ENCODE data around the gene PURA. TPM values are rescaled to one million over a fixed set of nuclear protein-coding genes. Genes with fewer than 3 reads are reported as not detected.
A peak's percentile ranks its signal among the peaks of the same experiment; 100 is the strongest.

Gene PURA
- total and polyA plus RNA-seq, 2 of the 13 experiments (the other 11 are each of a cell fraction or from before 2014, with no cell fraction given), result 2.0 to 5.0 TPM

DNA sequence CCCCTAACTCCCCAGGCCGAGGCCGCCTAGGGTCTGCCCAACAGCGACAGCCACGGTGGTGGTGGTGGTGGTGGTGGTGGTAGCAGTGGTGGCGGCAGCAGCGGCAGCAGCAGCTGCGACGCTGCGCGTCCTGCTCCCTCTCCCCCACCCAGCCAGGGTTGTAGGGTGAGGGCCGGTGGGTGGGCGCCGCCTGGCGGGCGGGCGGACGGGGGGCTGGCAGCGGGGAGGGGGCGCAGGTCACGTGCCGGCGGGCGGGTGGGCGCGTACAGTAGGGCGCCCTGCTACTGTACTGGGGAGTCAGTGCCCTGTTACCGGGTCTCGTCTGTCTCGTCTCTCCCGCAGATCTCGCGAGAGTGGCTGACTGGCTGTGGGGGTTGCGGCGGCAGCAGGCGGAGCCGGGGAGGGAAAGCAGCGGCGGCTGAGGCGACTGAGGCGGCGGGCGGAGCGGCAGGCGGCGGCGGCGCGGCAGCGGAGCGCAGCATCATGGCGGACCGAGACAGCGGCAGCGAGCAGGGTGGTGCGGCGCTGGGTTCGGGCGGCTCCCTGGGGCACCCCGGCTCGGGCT, at the start of gene PURA (continued):
- TF ChIP-seq ZFP1 (CRISPR knock-in tag; IDR thresholded peaks at IDR 0.05), result no peak; the same call in 1 of the 2 replicates
- no peak for TF ChIP-seq FIP1L1 (IDR thresholded peaks at IDR 0.05; ENCODE audit: borderline replicate concordance, insufficient read depth, low read depth, low read length)
- TF ChIP-seq ZNF432 (CRISPR knock-in tag; IDR thresholded peaks at IDR 0.05; ENCODE audit: borderline replicate concordance), result no peak
- TF ChIP-seq KAT2B (IDR thresholded peaks at IDR 0.05; ENCODE audit: borderline replicate concordance, low read depth, low read length), result no peak
- TF ChIP-seq, protein P1, sequence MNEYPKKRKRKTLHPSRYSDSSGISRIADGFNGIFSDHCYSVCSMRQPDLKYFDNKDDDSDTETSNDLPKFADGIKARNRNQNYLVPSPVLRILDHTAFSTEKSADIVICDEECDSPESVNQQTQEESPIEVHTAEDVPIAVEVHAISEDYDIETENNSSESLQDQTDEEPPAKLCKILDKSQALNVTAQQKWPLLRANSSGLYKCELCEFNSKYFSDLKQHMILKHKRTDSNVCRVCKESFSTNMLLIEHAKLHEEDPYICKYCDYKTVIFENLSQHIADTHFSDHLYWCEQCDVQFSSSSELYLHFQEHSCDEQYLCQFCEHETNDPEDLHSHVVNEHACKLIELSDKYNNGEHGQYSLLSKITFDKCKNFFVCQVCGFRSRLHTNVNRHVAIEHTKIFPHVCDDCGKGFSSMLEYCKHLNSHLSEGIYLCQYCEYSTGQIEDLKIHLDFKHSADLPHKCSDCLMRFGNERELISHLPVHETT (CRISPR knock-in tag; conservative IDR thresholded peaks at IDR 0.05), result peak; percentile 64; the same call in 1 of the 2 replicates
- peak; percentile 85 for TF ChIP-seq MXI1 (IDR thresholded peaks at IDR 0.05; ENCODE audit: borderline replicate concordance, low read depth, low read length)
- no peak for TF ChIP-seq SP1 (IDR thresholded peaks at IDR 0.05)
- peak; percentile 30; the same call in 1 of the 2 replicates for TF ChIP-seq SP1 (CRISPR knock-in tag; IDR thresholded peaks at IDR 0.05)
- no peak for TF ChIP-seq ZNF329 (CRISPR knock-in tag; IDR thresholded peaks at IDR 0.05; ENCODE audit: low read depth)
- TF ChIP-seq TBX2 (CRISPR knock-in tag; IDR thresholded peaks at IDR 0.05; ENCODE audit: borderline replicate concordance), result peak; percentile 39
- peak; percentile 42; the same call in 1 of the 2 replicates for TF ChIP-seq GATAD2A (CRISPR knock-in tag; IDR thresholded peaks at IDR 0.05)
- peak; percentile 73 for TF ChIP-seq THAP11 (CRISPR knock-in tag; IDR thresholded peaks at IDR 0.05)
- TF ChIP-seq ZNF776 (CRISPR knock-in tag; IDR thresholded peaks at IDR 0.05), result no peak
- TF ChIP-seq SMARCC2 (IDR thresholded peaks at IDR 0.05), result no peak
- TF ChIP-seq FOXA3 (CRISPR knock-in tag; IDR thresholded peaks at IDR 0.05), result peak; percentile 56; the same call in 1 of the 2 replicates
- TF ChIP-seq ZNF563 (CRISPR knock-in tag; IDR thresholded peaks at IDR 0.05), result peak; percentile 78
- peak; percentile 82 for TF ChIP-seq ZFX (CRISPR knock-in tag; IDR thresholded peaks at IDR 0.05; ENCODE audit: low read depth)
- TF ChIP-seq CTCF (CRISPR knock-in tag; IDR thresholded peaks at IDR 0.05), result peak; percentile 73
- TF ChIP-seq TOE1 (CRISPR knock-in tag; IDR thresholded peaks at IDR 0.05), result no peak
- no peak for TF ChIP-seq MATR3 (CRISPR knock-in tag; IDR thresholded peaks at IDR 0.05)
- no peak for TF ChIP-seq NFYC (CRISPR knock-in tag; IDR thresholded peaks at IDR 0.05)
- peak; percentile 15; the same call in 1 of the 2 replicates for TF ChIP-seq KDM5B (CRISPR knock-in tag; IDR thresholded peaks at IDR 0.05; ENCODE audit: borderline replicate concordance)
- TF ChIP-seq, protein P2, sequence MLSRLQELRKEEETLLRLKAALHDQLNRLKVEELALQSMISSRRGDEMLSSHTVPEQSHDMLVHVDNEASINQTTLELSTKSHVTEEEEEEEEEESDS (CRISPR knock-in tag; IDR thresholded peaks at IDR 0.05; ENCODE audit: borderline replicate concordance), result no peak
- TF ChIP-seq, protein P3, sequence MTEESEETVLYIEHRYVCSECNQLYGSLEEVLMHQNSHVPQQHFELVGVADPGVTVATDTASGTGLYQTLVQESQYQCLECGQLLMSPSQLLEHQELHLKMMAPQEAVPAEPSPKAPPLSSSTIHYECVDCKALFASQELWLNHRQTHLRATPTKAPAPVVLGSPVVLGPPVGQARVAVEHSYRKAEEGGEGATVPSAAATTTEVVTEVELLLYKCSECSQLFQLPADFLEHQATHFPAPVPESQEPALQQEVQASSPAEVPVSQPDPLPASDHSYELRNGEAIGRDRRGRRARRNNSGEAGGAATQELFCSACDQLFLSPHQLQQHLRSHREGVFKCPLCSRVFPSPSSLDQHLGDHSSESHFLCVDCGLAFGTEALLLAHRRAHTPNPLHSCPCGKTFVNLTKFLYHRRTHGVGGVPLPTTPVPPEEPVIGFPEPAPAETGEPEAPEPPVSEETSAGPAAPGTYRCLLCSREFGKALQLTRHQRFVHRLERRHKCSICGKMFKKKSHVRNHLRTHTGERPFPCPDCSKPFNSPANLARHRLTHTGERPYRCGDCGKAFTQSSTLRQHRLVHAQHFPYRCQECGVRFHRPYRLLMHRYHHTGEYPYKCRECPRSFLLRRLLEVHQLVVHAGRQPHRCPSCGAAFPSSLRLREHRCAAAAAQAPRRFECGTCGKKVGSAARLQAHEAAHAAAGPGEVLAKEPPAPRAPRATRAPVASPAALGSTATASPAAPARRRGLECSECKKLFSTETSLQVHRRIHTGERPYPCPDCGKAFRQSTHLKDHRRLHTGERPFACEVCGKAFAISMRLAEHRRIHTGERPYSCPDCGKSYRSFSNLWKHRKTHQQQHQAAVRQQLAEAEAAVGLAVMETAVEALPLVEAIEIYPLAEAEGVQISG (CRISPR knock-in tag; IDR thresholded peaks at IDR 0.05), result peak; percentile 96
- TF ChIP-seq FOSL1 (CRISPR knock-in tag; IDR thresholded peaks at IDR 0.05; ENCODE audit: borderline replicate concordance), result no peak
- TF ChIP-seq, protein P4, sequence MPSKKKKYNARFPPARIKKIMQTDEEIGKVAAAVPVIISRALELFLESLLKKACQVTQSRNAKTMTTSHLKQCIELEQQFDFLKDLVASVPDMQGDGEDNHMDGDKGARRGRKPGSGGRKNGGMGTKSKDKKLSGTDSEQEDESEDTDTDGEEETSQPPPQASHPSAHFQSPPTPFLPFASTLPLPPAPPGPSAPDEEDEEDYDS (CRISPR knock-in tag; IDR thresholded peaks at IDR 0.05), result peak; percentile 62; the same call in 1 of the 2 replicates
- no peak for TF ChIP-seq ZNF367 (CRISPR knock-in tag; IDR thresholded peaks at IDR 0.05; ENCODE audit: borderline replicate concordance)
